HUES64 (cell line): ENCODE measurements around the gene PDZD8.
"Not testable (repeated sequence)": the region's sequence is repeated elsewhere in the genome, so short reads cannot be mapped to it uniquely, and the experiment has no call there.

Experiments
- H3K27ac ChIP-seq: 2 replicates; pipeline ENCODE4 v1.7.0; 2013; ENCODE audit warnings: low read depth, low read length, inconsistent platforms
- H3K27me3 ChIP-seq: 2 replicates; pipeline ENCODE4 v1.6.1; 2013; ENCODE audit warnings: mild to moderate bottlenecking, low read length; ENCODE audit not compliant: insufficient read depth
- H3K36me3 ChIP-seq: 2 replicates; pipeline ENCODE4 v1.6.1; 2013; ENCODE audit warnings: mild to moderate bottlenecking, low read length; ENCODE audit not compliant: insufficient read depth
- H3K4me1 ChIP-seq: 2 replicates; pipeline ENCODE4 v1.6.1; 2013; ENCODE audit warnings: mild to moderate bottlenecking, low read length, moderate library complexity; ENCODE audit not compliant: insufficient read depth
- H3K4me3 ChIP-seq: 2 replicates; pipeline ENCODE4 v1.5.1; 2013; ENCODE audit warnings: mild to moderate bottlenecking, low read length, moderate library complexity
- H3K9ac ChIP-seq: 2 replicates; pipeline ENCODE4 v1.6.1; 2013; ENCODE audit warnings: mild to moderate bottlenecking, low read depth, low read length
- H3K9me3 ChIP-seq: 2 replicates; pipeline ENCODE4 v1.6.1; 2013; ENCODE audit warnings: low read depth, low read length; ENCODE audit not compliant: insufficient read depth
- WGBS: fragments of 150-250, 120-280 bp; methylation state at CpG from one replicate; pipeline ENCODE4 v1.1.7; 2013; ENCODE audit warnings: missing lambda C conversion rate; 5-methylcytosine and 5-hydroxymethylcytosine counted together

Gene PDZD8

DNA sequence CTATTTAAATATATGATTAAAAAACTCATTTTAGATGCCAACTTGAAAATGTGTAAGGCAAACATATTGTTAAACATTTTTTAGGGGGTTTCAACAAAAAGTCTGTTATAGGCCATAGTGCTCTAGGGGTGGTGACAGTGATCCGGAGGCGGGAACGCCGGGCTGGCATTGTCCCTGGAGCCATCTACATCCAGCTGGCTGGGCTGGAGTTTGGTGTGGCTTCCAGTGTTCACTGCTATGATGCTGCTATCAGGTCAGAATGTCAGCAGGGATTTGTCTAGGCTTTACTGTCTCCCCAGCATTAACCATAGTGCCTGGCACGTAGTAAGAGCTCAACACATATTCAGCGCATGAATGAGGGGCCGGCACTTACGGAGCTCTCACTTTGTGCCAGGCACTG is 136.2 kb downstream of the PDZD8 start:
- Histone ChIP-seq H3K4me1 (0 out of 2 replicates have a peak, but pooled peaks cover 3% of the 10 kb centered on the region), H3K27ac (no peak overlapping the region), H3K36me3 (no peaks in the 10 kb centered on the region), H3K4me3 (no peak overlapping the region), H3K27me3 (peaks cover 53% of the 10 kb centered on the region), H3K9me3 (no peaks in the 10 kb centered on the region), H3K9ac (no peak overlapping the region)
- 89% methylated on average over 8 of the region's 8 CpGs for WGBS

GRCh38 chr10:117237401-117237991 is 137.7 kb downstream of the PDZD8 start:
- H3K27me3 ChIP-seq, result peaks cover 38% of the 10 kb centered on the region
- no peak overlapping the region for H3K27ac ChIP-seq
- 0 out of 2 replicates have a peak, but pooled peaks cover 3% of the 10 kb centered on the region for H3K4me1 ChIP-seq
- 91% methylated on average over 5 of the region's 5 CpGs for WGBS
- no peaks in the 10 kb centered on the region for H3K36me3 ChIP-seq
- H3K9ac ChIP-seq, result no peak overlapping the region
- H3K4me3 ChIP-seq, result no peak overlapping the region
- H3K9me3 ChIP-seq, result no peaks in the 10 kb centered on the region

DNA sequence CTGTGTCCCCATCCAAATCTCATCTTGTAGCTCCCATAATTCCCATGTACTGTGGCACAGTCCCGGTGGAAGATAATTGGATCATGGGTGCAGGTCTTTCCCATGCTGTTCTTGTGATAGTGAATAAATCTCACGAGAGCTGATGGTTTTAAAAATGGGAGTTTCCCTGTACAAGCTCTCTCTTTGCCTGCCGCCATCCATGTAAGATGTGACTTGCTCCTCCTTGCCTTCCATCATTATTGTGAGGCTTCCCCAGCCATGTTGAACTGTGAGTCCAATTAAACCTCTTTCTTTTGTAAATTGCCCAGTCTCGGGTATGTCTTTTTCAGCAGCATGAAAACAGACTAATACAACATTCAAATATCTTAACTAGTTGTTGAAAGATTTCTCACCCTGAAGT is 145.1 kb downstream of the PDZD8 start:
- H3K9me3 ChIP-seq, H3K36me3 ChIP-seq, H3K27ac ChIP-seq, H3K9ac ChIP-seq, H3K27me3 ChIP-seq, H3K4me3 ChIP-seq, H3K4me1 ChIP-seq: not testable (repeated sequence)
- 90% methylated on average over 4 of the region's 4 CpGs for WGBS

- Histone ChIP-seq H3K27ac (no peak overlapping the region), H3K4me3 (no peak overlapping the region), H3K36me3 (no peaks in the 10 kb centered on the region), H3K27me3 (no peaks in the 10 kb centered on the region), H3K9ac (no peak overlapping the region), H3K4me1 (no peaks in the 10 kb centered on the region), H3K9me3 (no peaks in the 10 kb centered on the region)
Measured at GRCh38 chr10:117228210-117228609, 147.0 kb downstream of the PDZD8 start.
